ENCODE results near the gene SCAMP3. TPM values are rescaled to one million over a fixed set of nuclear protein-coding genes. Genes with fewer than 3 reads are reported as not detected.

Gene SCAMP3
- total RNA-seq, 1 experiment from 2014 or later, result 104 TPM

- CTCF ChIA-PET, result no interaction called here
- no peaks in the 10 kb centered on the region for H3K27me3 Mint-ChIP-seq (ENCODE audit: unreplicated experiment)
- TF ChIP-seq, protein P1, sequence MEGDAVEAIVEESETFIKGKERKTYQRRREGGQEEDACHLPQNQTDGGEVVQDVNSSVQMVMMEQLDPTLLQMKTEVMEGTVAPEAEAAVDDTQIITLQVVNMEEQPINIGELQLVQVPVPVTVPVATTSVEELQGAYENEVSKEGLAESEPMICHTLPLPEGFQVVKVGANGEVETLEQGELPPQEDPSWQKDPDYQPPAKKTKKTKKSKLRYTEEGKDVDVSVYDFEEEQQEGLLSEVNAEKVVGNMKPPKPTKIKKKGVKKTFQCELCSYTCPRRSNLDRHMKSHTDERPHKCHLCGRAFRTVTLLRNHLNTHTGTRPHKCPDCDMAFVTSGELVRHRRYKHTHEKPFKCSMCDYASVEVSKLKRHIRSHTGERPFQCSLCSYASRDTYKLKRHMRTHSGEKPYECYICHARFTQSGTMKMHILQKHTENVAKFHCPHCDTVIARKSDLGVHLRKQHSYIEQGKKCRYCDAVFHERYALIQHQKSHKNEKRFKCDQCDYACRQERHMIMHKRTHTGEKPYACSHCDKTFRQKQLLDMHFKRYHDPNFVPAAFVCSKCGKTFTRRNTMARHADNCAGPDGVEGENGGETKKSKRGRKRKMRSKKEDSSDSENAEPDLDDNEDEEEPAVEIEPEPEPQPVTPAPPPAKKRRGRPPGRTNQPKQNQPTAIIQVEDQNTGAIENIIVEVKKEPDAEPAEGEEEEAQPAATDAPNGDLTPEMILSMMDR (IDR thresholded peaks at IDR 0.05; ENCODE audit: unreplicated experiment), result no peak
- peaks cover 15% of the 10 kb centered on the region for H3K4me1 Mint-ChIP-seq (ENCODE audit: low read depth, unreplicated experiment)
- DNase-seq, result no peak
- H3K36me3 Mint-ChIP-seq (ENCODE audit: insufficient read depth, unreplicated experiment), result peaks cover 36% of the 10 kb centered on the region
- no peak overlapping the region for H3K27ac Mint-ChIP-seq (ENCODE audit: unreplicated experiment)
- BruUV-seq (replicated peaks), result no TSS peak
- intact Hi-C loops (cut with micrococcal nuclease; ENCODE audit: unreplicated experiment), result no loop called here
- H3K4me3 Mint-ChIP-seq (ENCODE audit: low read depth, unreplicated experiment), result peak overlapping the region; percentile 74
- no peaks in the 10 kb centered on the region for H3K9me3 Mint-ChIP-seq (ENCODE audit: low read depth, unreplicated experiment)
Observed at GRCh38 chr1:155253797-155254196, 8.4 kb downstream of the SCAMP3 start.

DNA sequence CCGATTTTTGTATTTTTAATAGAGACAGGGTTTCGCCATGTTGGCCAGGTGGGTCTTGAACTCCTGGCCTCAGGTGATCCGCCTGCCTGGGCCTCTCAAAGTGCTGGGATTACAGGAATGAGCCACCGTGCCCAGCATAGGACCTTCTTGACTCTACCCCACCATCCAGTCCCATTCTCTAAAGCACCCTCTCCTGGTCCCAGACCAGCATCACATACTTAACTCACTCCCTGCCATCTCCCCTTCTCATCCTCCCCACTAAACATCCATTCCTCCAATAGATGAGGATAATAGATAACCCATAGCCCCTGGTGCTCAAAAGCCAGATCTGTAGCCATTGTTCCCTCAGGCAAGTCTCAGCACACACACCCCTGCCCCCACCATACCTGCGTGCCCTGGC lies 9.0 kb downstream of the SCAMP3 start:
- Mint-ChIP-seq H3K4me1 (ENCODE audit: low read depth, unreplicated experiment) (peaks cover 15% of the 10 kb centered on the region), H3K36me3 (ENCODE audit: insufficient read depth, unreplicated experiment) (peaks cover 36% of the 10 kb centered on the region), H3K27me3 (ENCODE audit: unreplicated experiment) (no peaks in the 10 kb centered on the region), H3K27ac (ENCODE audit: unreplicated experiment) (no peak overlapping the region), H3K4me3 (ENCODE audit: low read depth, unreplicated experiment) (peak overlapping the region; percentile 74), H3K9me3 (ENCODE audit: low read depth, unreplicated experiment) (no peaks in the 10 kb centered on the region)
- TF ChIP-seq, protein P1 (IDR thresholded peaks at IDR 0.05; ENCODE audit: unreplicated experiment), result no peak
- CTCF ChIA-PET, result no interaction called here
- intact Hi-C loops (cut with micrococcal nuclease; ENCODE audit: unreplicated experiment), result no loop called here
- DNase-seq, result no peak
- BruUV-seq (replicated peaks), result no TSS peak

DNA sequence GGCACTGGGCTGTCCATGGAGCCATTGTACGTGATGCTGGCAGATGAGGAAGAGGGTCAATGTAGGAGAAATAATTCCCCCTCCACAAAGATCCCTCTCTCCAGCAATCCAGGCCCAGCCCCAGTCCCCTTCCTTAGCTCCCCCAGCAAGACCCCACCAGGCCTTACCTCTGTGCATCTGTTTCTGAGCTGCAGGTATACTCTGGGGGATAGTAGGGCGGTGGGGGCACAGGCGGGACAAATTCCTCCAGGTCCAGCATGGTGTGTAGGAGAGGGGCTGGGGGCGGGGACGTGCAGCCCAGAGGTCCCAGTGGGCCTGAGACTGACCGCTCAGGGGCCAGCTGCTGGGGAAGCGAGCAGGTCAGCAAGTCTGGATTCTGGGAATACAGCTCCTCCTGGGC lies 10.6 kb downstream of the SCAMP3 start:
- Mint-ChIP-seq H3K36me3 (ENCODE audit: insufficient read depth, unreplicated experiment) (peaks cover 25% of the 10 kb centered on the region), H3K4me1 (ENCODE audit: low read depth, unreplicated experiment) (peaks cover 15% of the 10 kb centered on the region), H3K9me3 (ENCODE audit: low read depth, unreplicated experiment) (no peaks in the 10 kb centered on the region), H3K27me3 (ENCODE audit: unreplicated experiment) (no peaks in the 10 kb centered on the region), H3K4me3 (ENCODE audit: low read depth, unreplicated experiment) (no peak overlapping the region), H3K27ac (ENCODE audit: unreplicated experiment) (no peak overlapping the region)
- intact Hi-C loops (cut with micrococcal nuclease; ENCODE audit: unreplicated experiment), result loop anchor here (2.0 kb wide), 1 partner anchor 73 kb away; no protein-coding TSS in a partner anchor
- no TSS peak for BruUV-seq (replicated peaks)
- no peak for DNase-seq
- TF ChIP-seq, protein P1 (IDR thresholded peaks at IDR 0.05; ENCODE audit: unreplicated experiment), result no peak
- CTCF ChIA-PET, result interaction anchor here (0.5 to 3.6 kb wide), 15 partner anchors 10 to 466 kb away, joined by 3 to 44 read pairs (median 5); partner anchors contain the start of genes CLK2, FDPS, HCN3 and SCAMP3

DNA sequence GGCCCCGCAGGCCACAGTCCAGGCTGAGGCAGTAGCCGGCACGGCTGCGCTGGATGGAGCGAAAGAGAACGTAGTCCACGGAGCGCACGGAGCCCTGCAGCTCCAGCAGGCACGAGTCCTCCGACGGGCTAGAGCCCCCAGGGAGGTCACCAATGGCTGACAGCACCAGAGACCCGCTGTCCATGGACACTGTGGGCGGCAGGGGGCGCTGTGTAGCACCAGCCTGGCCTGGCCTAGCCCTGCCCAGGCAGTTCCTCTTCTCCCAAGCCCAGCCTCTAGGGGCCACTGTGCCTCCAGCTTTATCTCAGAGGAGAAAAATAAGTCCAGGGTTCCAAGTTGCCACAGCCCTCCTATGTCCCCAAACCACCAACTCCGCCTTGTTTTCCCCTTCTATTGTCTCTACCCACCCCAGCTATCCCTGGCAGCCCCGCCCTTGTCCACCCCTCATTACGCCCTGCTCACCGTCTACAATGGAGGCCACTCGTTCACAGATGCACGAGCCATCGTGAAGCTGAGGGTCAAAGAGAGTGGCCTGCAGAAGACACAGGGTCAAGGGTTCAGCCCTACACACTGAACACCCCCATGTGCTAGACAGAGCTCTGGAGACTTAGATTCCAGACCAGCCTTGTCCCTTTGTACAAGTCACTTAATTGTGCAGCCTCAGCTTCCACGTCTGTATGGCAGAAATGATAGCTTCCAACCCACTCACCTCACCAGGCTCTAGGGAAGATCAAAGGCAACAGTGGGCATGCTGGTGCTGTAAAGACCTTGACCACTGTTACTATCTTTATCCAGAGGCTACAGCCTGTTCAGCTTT lies 11.3 kb downstream of the SCAMP3 start:
- H3K4me3 Mint-ChIP-seq (ENCODE audit: low read depth, unreplicated experiment), result no peak overlapping the region
- intact Hi-C loops (cut with micrococcal nuclease; ENCODE audit: unreplicated experiment), result loop anchor here (2.0 kb wide), 1 partner anchor 74 kb away; no protein-coding TSS in a partner anchor
- peaks cover 15% of the 10 kb centered on the region for H3K4me1 Mint-ChIP-seq (ENCODE audit: low read depth, unreplicated experiment)
- no peak overlapping the region for H3K27ac Mint-ChIP-seq (ENCODE audit: unreplicated experiment)
- no peaks in the 10 kb centered on the region for H3K27me3 Mint-ChIP-seq (ENCODE audit: unreplicated experiment)
- H3K36me3 Mint-ChIP-seq (ENCODE audit: insufficient read depth, unreplicated experiment), result peaks cover 23% of the 10 kb centered on the region
- no peaks in the 10 kb centered on the region for H3K9me3 Mint-ChIP-seq (ENCODE audit: low read depth, unreplicated experiment)
- BruUV-seq (replicated peaks), result no TSS peak
- peak; percentile 98 for DNase-seq
- CTCF ChIA-PET, result interaction anchor here (0.6 to 3.6 kb wide), 21 partner anchors 9 to 478 kb away, joined by 3 to 44 read pairs (median 4); partner anchors contain the start of genes CLK2, FDPS, HCN3 and SCAMP3
- TF ChIP-seq, protein P1 (IDR thresholded peaks at IDR 0.05; ENCODE audit: unreplicated experiment), result peak; percentile 98

All from Calu3 (cell line).